KMS-11 (cell line): ENCODE data around the gene TTC28.

Experiments used
- H2AFZ ChIP-seq: fragments of 200-600 bp; sonication (generic); 2 replicates; pipeline ENCODE4 v1.6.1; 2016; ENCODE audit warnings: antibody characterized with exemption, mixed run types, low read depth
- H3K27ac ChIP-seq: fragments of 200-600 bp; sonication (generic); 2 replicates; pipeline ENCODE4 v1.6.1; 2016; ENCODE audit warnings: mild to moderate bottlenecking, mixed run types
- H3K27me3 ChIP-seq: fragments of 200-600 bp; sonication (generic); 2 replicates; pipeline ENCODE4 v1.6.1; 2017; ENCODE audit warnings: mild to moderate bottlenecking, low read depth, mixed run types, moderate library complexity; ENCODE audit not compliant: insufficient read depth
- H3K36me3 ChIP-seq: fragments of 200-600 bp; sonication (generic); 2 replicates; pipeline ENCODE4 v1.6.1; 2017; ENCODE audit warnings: mild to moderate bottlenecking, mixed run types; ENCODE audit not compliant: insufficient read depth
- H3K4me1 ChIP-seq: fragments of 200-600 bp; sonication (generic); 2 replicates; pipeline ENCODE4 v1.6.1; 2016; ENCODE audit warnings: mild to moderate bottlenecking, low read depth, mixed run types; ENCODE audit not compliant: poor library complexity, severe bottlenecking
- H3K4me2 ChIP-seq: fragments of 200-600 bp; sonication (generic); 2 replicates; pipeline ENCODE4 v1.7.0; 2016; ENCODE audit warnings: mild to moderate bottlenecking, mixed run types
- H3K4me3 ChIP-seq: fragments of 200-600 bp; sonication (generic); IDR thresholded peaks from 2 replicates; pipeline ENCODE4 v1.6.1; 2017; ENCODE audit warnings: low read depth, low read length, mixed read lengths; ENCODE audit not compliant: insufficient read depth
- H3K79me2 ChIP-seq: fragments of 200-600 bp; sonication (generic); 2 replicates; pipeline ENCODE4 v1.6.1; 2016; ENCODE audit warnings: low read depth, mixed run types; ENCODE audit not compliant: insufficient read depth
- H3K9ac ChIP-seq: fragments of 200-600 bp; sonication (generic); 2 replicates; pipeline ENCODE4 v1.6.1; 2016; ENCODE audit warnings: mild to moderate bottlenecking, mixed run types
- H4K20me1 ChIP-seq: fragments of 200-600 bp; sonication (generic); 2 replicates; pipeline ENCODE4 v1.6.1; 2016; ENCODE audit warnings: mild to moderate bottlenecking, mixed run types; ENCODE audit not compliant: insufficient read depth
- TF ChIP-seq, protein P1 (sequence below): fragments of 200-600 bp; sonication (generic); conservative IDR thresholded peaks from 2 replicates; pipeline ENCODE4 v1.6.1; 2017; ENCODE audit warnings: low read depth, mild to moderate bottlenecking, antibody characterized with exemption, low read length, moderate library complexity, mixed read lengths

The TTC28 gene

DNA sequence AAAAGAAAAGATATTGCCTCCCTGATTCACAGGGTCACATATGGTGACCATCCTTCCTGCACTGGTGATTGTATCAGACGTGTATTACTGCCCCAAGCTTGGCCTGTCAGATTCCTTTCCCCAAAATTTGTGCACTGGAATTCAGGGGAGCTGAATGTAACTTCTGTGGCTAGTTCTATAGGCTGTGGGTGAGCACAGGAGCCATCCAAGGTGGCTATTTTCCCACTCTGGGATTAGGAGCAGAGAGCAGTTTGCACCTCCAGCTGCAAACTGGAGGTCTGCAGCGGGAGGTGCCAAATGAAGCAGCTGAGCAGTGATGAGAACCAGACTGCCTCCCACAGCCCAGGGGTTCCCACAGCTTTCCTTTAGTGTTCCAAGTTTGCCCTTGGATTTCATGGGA lies 636.4 kb downstream of the TTC28 start:
- Histone ChIP-seq H3K4me2 (no peak overlapping the region), H4K20me1 (no peaks in the 10 kb centered on the region), H2AFZ (no peak overlapping the region), H3K27me3 (no peaks in the 10 kb centered on the region), H3K27ac (no peak overlapping the region), H3K79me2 (no peaks in the 10 kb centered on the region), H3K36me3 (no peaks in the 10 kb centered on the region), H3K9ac (no peak overlapping the region), H3K4me3 (no peak overlapping the region), H3K4me1 (no peaks in the 10 kb centered on the region)
- TF ChIP-seq, protein P1, sequence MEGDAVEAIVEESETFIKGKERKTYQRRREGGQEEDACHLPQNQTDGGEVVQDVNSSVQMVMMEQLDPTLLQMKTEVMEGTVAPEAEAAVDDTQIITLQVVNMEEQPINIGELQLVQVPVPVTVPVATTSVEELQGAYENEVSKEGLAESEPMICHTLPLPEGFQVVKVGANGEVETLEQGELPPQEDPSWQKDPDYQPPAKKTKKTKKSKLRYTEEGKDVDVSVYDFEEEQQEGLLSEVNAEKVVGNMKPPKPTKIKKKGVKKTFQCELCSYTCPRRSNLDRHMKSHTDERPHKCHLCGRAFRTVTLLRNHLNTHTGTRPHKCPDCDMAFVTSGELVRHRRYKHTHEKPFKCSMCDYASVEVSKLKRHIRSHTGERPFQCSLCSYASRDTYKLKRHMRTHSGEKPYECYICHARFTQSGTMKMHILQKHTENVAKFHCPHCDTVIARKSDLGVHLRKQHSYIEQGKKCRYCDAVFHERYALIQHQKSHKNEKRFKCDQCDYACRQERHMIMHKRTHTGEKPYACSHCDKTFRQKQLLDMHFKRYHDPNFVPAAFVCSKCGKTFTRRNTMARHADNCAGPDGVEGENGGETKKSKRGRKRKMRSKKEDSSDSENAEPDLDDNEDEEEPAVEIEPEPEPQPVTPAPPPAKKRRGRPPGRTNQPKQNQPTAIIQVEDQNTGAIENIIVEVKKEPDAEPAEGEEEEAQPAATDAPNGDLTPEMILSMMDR = no peak

DNA sequence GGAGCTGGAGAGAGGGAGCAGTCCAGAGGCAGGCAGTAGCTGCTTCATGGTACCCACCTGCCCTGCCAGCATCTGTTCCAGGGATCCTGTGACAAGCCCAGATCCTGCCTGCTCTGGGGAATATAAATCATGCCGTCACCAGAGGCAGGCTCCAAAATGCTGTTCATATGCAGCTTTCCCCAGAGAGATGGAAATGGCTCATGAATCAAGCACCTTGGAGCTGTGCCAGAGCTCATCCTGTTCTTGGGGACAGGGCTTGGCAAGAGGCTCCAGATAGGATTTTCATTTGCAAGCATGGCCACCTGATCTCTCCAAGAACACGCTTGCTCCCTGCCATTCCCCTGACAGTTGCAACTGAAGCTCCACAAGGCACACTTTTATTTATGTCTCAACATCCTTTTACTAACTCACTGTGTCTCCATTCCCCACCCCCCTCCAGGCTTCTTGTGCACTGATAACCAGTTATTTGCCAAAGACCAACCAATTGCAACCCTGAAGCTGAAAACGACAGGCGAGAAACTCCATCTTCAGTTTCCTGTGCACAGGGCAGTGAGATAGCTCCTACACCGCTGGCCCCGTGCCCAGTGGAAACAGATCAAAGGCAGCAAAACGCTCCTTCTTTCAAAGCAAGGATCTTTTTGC lies 644.8 kb downstream of the TTC28 start:
- H3K4me2 ChIP-seq = no peak overlapping the region

DNA sequence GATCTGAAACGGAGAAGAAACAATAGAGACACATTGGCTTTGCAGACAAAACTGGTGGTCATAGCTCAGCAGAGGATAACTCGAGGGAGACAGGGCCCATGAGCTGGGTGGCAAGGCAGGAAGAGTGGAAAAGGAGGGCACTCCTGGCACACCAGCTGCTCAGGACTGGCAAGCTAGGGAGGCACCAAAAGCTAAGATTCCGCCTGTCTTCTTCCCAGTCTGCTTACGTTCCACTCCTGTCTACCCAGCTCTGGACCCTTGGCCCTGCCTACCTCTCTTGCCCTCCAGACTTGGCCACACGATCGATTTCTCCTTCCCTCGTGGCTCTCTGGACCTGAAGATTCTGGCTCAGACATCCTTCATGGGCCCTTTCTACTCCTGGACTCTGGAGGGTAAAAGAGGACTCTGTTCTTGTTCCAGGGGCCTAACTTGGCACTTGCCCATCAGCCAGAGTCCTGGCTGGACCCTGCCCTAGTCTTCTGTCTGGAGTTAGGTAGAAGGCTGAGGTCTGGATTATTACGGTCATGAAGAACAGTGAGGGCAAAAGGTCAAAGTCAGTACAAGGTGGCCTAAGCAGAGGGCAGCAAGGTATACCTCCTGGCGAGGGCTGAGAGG lies 645.4 kb downstream of the TTC28 start:
- Histone ChIP-seq H4K20me1 (no peaks in the 10 kb centered on the region), H2AFZ (no peak overlapping the region), H3K36me3 (no peaks in the 10 kb centered on the region), H3K79me2 (no peaks in the 10 kb centered on the region), H3K27ac (no peak overlapping the region), H3K27me3 (no peaks in the 10 kb centered on the region), H3K4me2 (no peak overlapping the region), H3K9ac (no peak overlapping the region), H3K4me3 (no peak overlapping the region), H3K4me1 (no peaks in the 10 kb centered on the region)
- TF ChIP-seq, protein P1 = no peak

More for the DNA sequence above, 644.8 kb downstream of the TTC28 start:
- Histone ChIP-seq H3K27ac (no peak overlapping the region), H3K4me3 (no peak overlapping the region), H3K79me2 (no peaks in the 10 kb centered on the region), H3K9ac (no peak overlapping the region), H4K20me1 (no peaks in the 10 kb centered on the region), H3K36me3 (no peaks in the 10 kb centered on the region), H3K27me3 (no peaks in the 10 kb centered on the region), H3K4me1 (no peaks in the 10 kb centered on the region), H2AFZ (no peak overlapping the region)
- TF ChIP-seq, protein P1 = no peak

DNA sequence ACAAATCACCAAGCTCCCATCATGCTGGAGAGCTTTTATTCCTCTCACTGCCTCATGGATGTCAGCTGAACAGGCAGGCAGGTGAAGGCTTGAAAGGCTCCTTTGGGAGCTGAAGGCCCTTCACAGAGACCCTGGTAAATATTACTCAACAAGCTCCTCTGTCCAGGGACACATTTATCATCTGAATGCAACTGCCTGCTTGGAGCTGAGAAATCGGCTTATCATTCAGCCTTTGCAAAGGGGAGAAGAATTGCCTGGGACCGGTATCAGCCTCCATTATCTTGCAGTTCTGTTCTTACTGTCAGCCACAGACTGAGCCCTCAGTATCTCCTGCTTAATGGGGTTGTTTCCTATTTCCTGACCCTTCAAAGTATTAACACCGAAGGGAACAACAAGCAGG lies 646.8 kb downstream of the TTC28 start:
- TF ChIP-seq, protein P1 = no peak
- Histone ChIP-seq H3K27ac (no peak overlapping the region), H3K4me3 (no peak overlapping the region), H3K79me2 (no peaks in the 10 kb centered on the region), H4K20me1 (no peaks in the 10 kb centered on the region), H3K9ac (no peak overlapping the region), H3K36me3 (no peaks in the 10 kb centered on the region), H3K4me2 (no peak overlapping the region), H2AFZ (no peak overlapping the region), H3K27me3 (no peaks in the 10 kb centered on the region), H3K4me1 (no peaks in the 10 kb centered on the region)
